ENCODE measurements around the gene THAP2. TPM values are rescaled to one million over a fixed set of nuclear protein-coding genes. Genes with fewer than 3 reads are reported as not detected.

THAP2 gene
- total and polyA plus RNA-seq, 5 donors from 2014 or later = 6.7 to 25.0 (median 8.6) TPM

- no peak overlapping the region for H3K4me3 ChIP-seq (ENCODE audit: low read depth, low read length)
- DNase-seq (no peak), ATAC-seq (ENCODE audit: low read depth in 2 of 2) (no peak)
- Mint-ChIP-seq H3K4me3 (no peak overlapping the region), H3K9me3 (no peaks in the 10 kb centered on the region), H3K27me3 (no peaks in the 10 kb centered on the region), H3K27ac (peak overlapping the region in 1 of 3 donors; percentile 17), H3K4me1 (peaks cover 0 to 7% (median 2%) of the 10 kb centered on the region in 4 donors), H3K36me3 (peaks cover 23% of the 10 kb centered on the region)
- no peaks in the 10 kb centered on the region for H3K9me3 ChIP-seq (ENCODE audit: control insufficient read depth in 2 of 2, low read length in 2 of 2)
- peaks cover 25% of the 10 kb centered on the region for H3K36me3 ChIP-seq (ENCODE audit: control insufficient read depth, insufficient read depth, low read length)
- H3K27ac ChIP-seq (ENCODE audit: insufficient read depth, low read length, poor library complexity, severe bottlenecking) = no peak overlapping the region
- no peaks in the 10 kb centered on the region for H3K27me3 ChIP-seq (ENCODE audit: control insufficient read depth, insufficient read depth, low read length)
- no peaks in the 10 kb centered on the region for H3K4me1 ChIP-seq (ENCODE audit: control insufficient read depth, insufficient read depth, low read length, poor library complexity, severe bottlenecking)
These were observed 39.1 kb downstream of the THAP2 start for GRCh38 chr12:71703206-71703605.

DNA sequence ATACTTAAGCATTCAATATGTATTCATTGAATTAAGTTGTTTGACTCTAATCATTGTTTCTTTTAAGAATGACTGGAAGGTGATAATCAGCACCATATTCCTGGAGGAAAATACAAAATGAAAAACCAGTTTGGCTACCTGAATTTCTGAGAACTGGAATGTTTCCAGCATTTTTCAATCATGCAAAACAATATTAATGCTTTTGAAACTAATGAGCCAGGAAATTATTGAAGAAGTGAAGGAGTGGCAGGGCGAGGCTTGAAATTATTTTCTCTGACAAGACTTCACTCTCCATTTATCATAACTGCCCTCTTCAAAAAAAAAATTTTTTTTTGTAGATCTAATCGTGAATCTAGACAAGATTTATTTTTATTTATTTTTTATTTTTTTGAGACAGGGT lies 40.8 kb downstream of the THAP2 start:
- Mint-ChIP-seq H3K9me3 (peaks cover 0 to 2% (median 0%) of the 10 kb centered on the region in 7 donors), H3K27me3 (no peaks in the 10 kb centered on the region), H3K4me3 (no peak overlapping the region), H3K36me3 (peaks cover 16% of the 10 kb centered on the region), H3K4me1 (peaks cover 0 to 10% (median 3%) of the 10 kb centered on the region in 4 donors), H3K27ac (no peak overlapping the region)
- H3K4me1 ChIP-seq (ENCODE audit: control insufficient read depth, insufficient read depth, low read length, poor library complexity, severe bottlenecking) = no peaks in the 10 kb centered on the region
- H3K36me3 ChIP-seq (ENCODE audit: control insufficient read depth, insufficient read depth, low read length) = peaks cover 10% of the 10 kb centered on the region
- ATAC-seq (ENCODE audit: low read depth in 2 of 2) = no peak
- no peak overlapping the region for H3K4me3 ChIP-seq (ENCODE audit: low read depth, low read length)
- no peak for DNase-seq
- no peaks in the 10 kb centered on the region for H3K27me3 ChIP-seq (ENCODE audit: control insufficient read depth, insufficient read depth, low read length)
- no peaks in the 10 kb centered on the region for H3K9me3 ChIP-seq (ENCODE audit: control insufficient read depth in 2 of 2, low read length in 2 of 2)
- H3K27ac ChIP-seq (ENCODE audit: insufficient read depth, low read length, poor library complexity, severe bottlenecking) = no peak overlapping the region

GRCh38 chr12:71708658-71709057 lies 44.6 kb downstream of the THAP2 start:
- Mint-ChIP-seq H3K4me1 (peaks cover 0 to 10% (median 3%) of the 10 kb centered on the region in 4 donors), H3K36me3 (peaks cover 10% of the 10 kb centered on the region)

GRCh38 chr12:71710276-71711125 lies 46.4 kb downstream of the THAP2 start:
- H3K36me3 Mint-ChIP-seq = peaks cover 6% of the 10 kb centered on the region
- H3K9me3 ChIP-seq (ENCODE audit: control insufficient read depth in 2 of 2, low read length in 2 of 2) = peaks cover 15 to 17% of the 10 kb centered on the region in 2 experiments
- H3K9me3 Mint-ChIP-seq = peaks cover 0 to 41% (median 9%) of the 10 kb centered on the region in 7 donors
- no peak overlapping the region for H3K27ac Mint-ChIP-seq
- no peaks in the 10 kb centered on the region for H3K36me3 ChIP-seq (ENCODE audit: control insufficient read depth, insufficient read depth, low read length)
- ATAC-seq (ENCODE audit: low read depth in 2 of 2) (no peak), DNase-seq (no peak)
- H3K4me1 ChIP-seq (ENCODE audit: control insufficient read depth, insufficient read depth, low read length, poor library complexity, severe bottlenecking) = no peaks in the 10 kb centered on the region
- H3K4me3 ChIP-seq (ENCODE audit: low read depth, low read length) = no peak overlapping the region
- no peak overlapping the region for H3K4me3 Mint-ChIP-seq
- peaks cover 0 to 10% (median 3%) of the 10 kb centered on the region in 4 donors for H3K4me1 Mint-ChIP-seq
- no peak overlapping the region for H3K27ac ChIP-seq (ENCODE audit: insufficient read depth, low read length, poor library complexity, severe bottlenecking)
- no peaks in the 10 kb centered on the region for H3K27me3 ChIP-seq (ENCODE audit: control insufficient read depth, insufficient read depth, low read length)
- no peaks in the 10 kb centered on the region for H3K27me3 Mint-ChIP-seq

More at GRCh38 chr12:71708658-71709057, 44.6 kb downstream of the THAP2 start:
- Histone ChIP-seq H3K36me3 (ENCODE audit: control insufficient read depth, insufficient read depth, low read length) (peaks cover 4% of the 10 kb centered on the region), H3K27ac (ENCODE audit: insufficient read depth, low read length, poor library complexity, severe bottlenecking) (no peak overlapping the region), H3K4me3 (ENCODE audit: low read depth, low read length) (no peak overlapping the region), H3K27me3 (ENCODE audit: control insufficient read depth, insufficient read depth, low read length) (no peaks in the 10 kb centered on the region), H3K9me3 (ENCODE audit: control insufficient read depth in 2 of 2, low read length in 2 of 2) (peaks cover 9 to 10% of the 10 kb centered on the region in 2 experiments), H3K4me1 (ENCODE audit: control insufficient read depth, insufficient read depth, low read length, poor library complexity, severe bottlenecking) (no peaks in the 10 kb centered on the region)
- DNase-seq = no peak
- Mint-ChIP-seq H3K4me3 (no peak overlapping the region), H3K9me3 (peaks cover 0 to 32% (median 9%) of the 10 kb centered on the region in 7 donors), H3K27ac (no peak overlapping the region), H3K27me3 (no peaks in the 10 kb centered on the region)
- no peak for ATAC-seq (ENCODE audit: low read depth in 2 of 2)

GRCh38 chr12:71718611-71719010 lies 54.5 kb downstream of the THAP2 start:
- Histone ChIP-seq H3K4me1 (ENCODE audit: control insufficient read depth, insufficient read depth, low read length, poor library complexity, severe bottlenecking) (no peaks in the 10 kb centered on the region), H3K4me3 (ENCODE audit: low read depth, low read length) (no peak overlapping the region), H3K9me3 (ENCODE audit: control insufficient read depth in 2 of 2, low read length in 2 of 2) (peaks cover 6 to 9% of the 10 kb centered on the region in 2 experiments), H3K36me3 (ENCODE audit: control insufficient read depth, insufficient read depth, low read length) (no peaks in the 10 kb centered on the region), H3K27me3 (ENCODE audit: control insufficient read depth, insufficient read depth, low read length) (no peaks in the 10 kb centered on the region), H3K27ac (ENCODE audit: insufficient read depth, low read length, poor library complexity, severe bottlenecking) (no peak overlapping the region)
- ATAC-seq (ENCODE audit: low read depth in 2 of 2) (no peak), DNase-seq (no peak)
- H3K27ac Mint-ChIP-seq = no peak overlapping the region
- H3K27me3 Mint-ChIP-seq = peaks cover 4% of the 10 kb centered on the region
- H3K4me3 Mint-ChIP-seq = no peak overlapping the region
- H3K4me1 Mint-ChIP-seq = no peaks in the 10 kb centered on the region
- H3K9me3 Mint-ChIP-seq = peaks cover 0 to 20% (median 4%) of the 10 kb centered on the region in 7 donors
- H3K36me3 Mint-ChIP-seq = no peaks in the 10 kb centered on the region

GRCh38 chr12:71719647-71720370 lies 55.7 kb downstream of the THAP2 start:
- H3K9me3 ChIP-seq (ENCODE audit: control insufficient read depth in 2 of 2, low read length in 2 of 2) = peaks cover 0 to 4% of the 10 kb centered on the region in 2 experiments
- H3K27me3 ChIP-seq (ENCODE audit: control insufficient read depth, insufficient read depth, low read length) = no peaks in the 10 kb centered on the region
- no peak overlapping the region for H3K4me3 Mint-ChIP-seq
- peaks cover 0 to 12% (median 4%) of the 10 kb centered on the region in 7 donors for H3K9me3 Mint-ChIP-seq
- H3K4me1 ChIP-seq (ENCODE audit: control insufficient read depth, insufficient read depth, low read length, poor library complexity, severe bottlenecking) = no peaks in the 10 kb centered on the region
- no peak overlapping the region for H3K27ac Mint-ChIP-seq
- no peak overlapping the region for H3K4me3 ChIP-seq (ENCODE audit: low read depth, low read length)
- H3K27ac ChIP-seq (ENCODE audit: insufficient read depth, low read length, poor library complexity, severe bottlenecking) = no peak overlapping the region
- DNase-seq (no peak), ATAC-seq (ENCODE audit: low read depth in 2 of 2) (no peak)
- H3K4me1 Mint-ChIP-seq = no peaks in the 10 kb centered on the region
- H3K36me3 Mint-ChIP-seq = no peaks in the 10 kb centered on the region
- H3K36me3 ChIP-seq (ENCODE audit: control insufficient read depth, insufficient read depth, low read length) = no peaks in the 10 kb centered on the region
- peaks cover 4% of the 10 kb centered on the region for H3K27me3 Mint-ChIP-seq

DNA sequence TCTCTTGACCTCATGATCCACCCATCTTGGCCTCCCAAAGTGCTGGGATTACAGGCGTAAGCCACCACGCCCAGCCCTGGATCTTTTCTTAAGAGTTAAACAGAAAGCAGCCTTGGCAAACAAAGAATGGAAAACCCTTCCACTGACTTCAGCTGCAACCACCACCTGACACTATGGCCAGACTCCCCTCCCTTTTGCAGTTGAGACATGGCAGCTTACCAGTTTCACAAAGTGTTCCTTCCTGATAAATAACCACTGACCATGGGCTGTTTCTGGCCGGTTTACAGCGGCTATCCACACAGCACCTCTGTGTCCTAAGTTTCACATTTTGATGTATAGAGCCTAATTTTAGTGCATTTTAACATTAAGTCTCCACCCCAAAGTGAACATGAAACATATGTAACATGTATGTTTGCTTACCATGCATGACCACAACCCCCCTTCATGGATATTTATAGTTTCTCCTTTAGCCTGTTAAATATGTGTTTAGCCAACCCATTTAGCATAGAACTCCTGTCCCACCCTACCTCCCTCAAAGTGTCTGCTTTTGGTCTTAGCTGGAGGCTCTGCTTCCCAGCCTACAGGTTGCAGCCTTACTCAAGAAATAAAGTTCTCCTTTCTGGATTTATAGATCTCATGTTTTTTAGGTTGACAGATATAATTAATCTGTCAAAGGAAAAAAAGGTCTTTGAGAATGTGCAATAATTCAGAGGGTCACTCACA lies 57.8 kb downstream of the THAP2 start:
- Mint-ChIP-seq H3K36me3 (no peaks in the 10 kb centered on the region), H3K4me3 (no peak overlapping the region), H3K4me1 (no peaks in the 10 kb centered on the region), H3K27me3 (peaks cover 10% of the 10 kb centered on the region), H3K27ac (no peak overlapping the region), H3K9me3 (no peaks in the 10 kb centered on the region)
- Histone ChIP-seq H3K36me3 (ENCODE audit: control insufficient read depth, insufficient read depth, low read length) (no peaks in the 10 kb centered on the region), H3K9me3 (ENCODE audit: control insufficient read depth in 2 of 2, low read length in 2 of 2) (no peaks in the 10 kb centered on the region), H3K4me3 (ENCODE audit: low read depth, low read length) (no peak overlapping the region), H3K27ac (ENCODE audit: insufficient read depth, low read length, poor library complexity, severe bottlenecking) (no peak overlapping the region), H3K4me1 (ENCODE audit: control insufficient read depth, insufficient read depth, low read length, poor library complexity, severe bottlenecking) (no peaks in the 10 kb centered on the region), H3K27me3 (ENCODE audit: control insufficient read depth, insufficient read depth, low read length) (peaks cover 5% of the 10 kb centered on the region)
- DNase-seq (no peak), ATAC-seq (ENCODE audit: low read depth in 2 of 2) (no peak)
